ENCODE measurements around the gene MLLT1.

MLLT1 gene

DNA sequence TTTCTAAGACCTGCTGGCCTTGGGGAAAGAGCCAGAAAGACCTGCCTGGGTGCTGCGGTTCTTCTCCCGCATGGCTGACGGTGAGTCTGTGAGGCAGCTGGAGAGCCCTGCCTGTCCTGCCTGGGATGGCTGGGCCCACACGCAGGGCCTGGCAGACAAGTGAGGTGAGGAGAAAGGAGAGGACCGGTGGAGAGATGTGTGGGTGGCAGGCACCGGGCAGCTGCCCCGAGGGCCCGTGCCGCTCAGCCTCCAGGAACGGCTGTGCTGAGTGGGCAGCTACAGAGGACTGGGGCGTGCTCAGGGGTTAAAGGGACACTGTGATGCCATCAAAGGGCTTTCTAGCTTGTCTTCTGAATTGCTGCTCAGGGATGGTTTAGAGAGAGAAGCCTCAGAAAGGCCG lies 53.8 kb downstream of the MLLT1 start:
- H3K4me3 ChIP-seq (ENCODE audit: low read length): no peak overlapping the region
- no peak for DNase-seq (ENCODE audit: low read depth)
- TF ChIP-seq, protein P1, sequence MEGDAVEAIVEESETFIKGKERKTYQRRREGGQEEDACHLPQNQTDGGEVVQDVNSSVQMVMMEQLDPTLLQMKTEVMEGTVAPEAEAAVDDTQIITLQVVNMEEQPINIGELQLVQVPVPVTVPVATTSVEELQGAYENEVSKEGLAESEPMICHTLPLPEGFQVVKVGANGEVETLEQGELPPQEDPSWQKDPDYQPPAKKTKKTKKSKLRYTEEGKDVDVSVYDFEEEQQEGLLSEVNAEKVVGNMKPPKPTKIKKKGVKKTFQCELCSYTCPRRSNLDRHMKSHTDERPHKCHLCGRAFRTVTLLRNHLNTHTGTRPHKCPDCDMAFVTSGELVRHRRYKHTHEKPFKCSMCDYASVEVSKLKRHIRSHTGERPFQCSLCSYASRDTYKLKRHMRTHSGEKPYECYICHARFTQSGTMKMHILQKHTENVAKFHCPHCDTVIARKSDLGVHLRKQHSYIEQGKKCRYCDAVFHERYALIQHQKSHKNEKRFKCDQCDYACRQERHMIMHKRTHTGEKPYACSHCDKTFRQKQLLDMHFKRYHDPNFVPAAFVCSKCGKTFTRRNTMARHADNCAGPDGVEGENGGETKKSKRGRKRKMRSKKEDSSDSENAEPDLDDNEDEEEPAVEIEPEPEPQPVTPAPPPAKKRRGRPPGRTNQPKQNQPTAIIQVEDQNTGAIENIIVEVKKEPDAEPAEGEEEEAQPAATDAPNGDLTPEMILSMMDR (conservative IDR thresholded peaks at IDR 0.05; ENCODE audit: low read depth, low read length): no peak

DNA sequence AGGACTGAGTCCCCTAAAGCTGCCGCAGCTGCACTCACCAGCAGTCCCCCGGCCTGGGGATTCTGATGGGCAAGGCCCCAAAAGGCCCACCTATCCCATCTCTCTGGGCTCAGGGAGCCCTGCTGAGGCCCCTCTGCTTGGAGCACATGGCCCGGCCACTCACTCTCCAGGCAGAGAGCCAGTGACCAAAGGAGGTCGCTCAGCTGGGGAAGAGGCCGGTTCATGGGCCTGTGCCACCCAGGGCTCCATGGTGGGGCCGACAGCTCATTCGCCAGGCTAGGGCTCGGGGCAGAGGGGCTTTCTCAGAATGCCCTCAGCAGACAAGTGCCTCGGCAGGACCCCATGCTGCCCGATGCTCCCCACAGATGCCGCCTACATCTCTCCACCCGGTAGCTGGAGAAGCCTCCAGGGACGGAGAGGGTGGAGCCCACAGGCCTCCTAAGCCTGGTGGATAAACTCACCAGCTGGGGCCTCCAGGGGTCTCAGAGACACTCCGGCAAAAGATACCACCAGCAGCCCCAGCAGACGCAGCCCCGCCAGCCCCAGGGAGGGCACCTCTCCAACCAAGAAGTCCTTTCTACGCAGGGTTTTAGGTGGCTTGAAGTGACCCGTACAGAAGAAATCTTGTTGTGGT lies 54.4 kb downstream of the MLLT1 start:
- DNase-seq (ENCODE audit: low read depth): no peak
- H3K4me3 ChIP-seq (ENCODE audit: low read length): no peak overlapping the region
- TF ChIP-seq, protein P1 (conservative IDR thresholded peaks at IDR 0.05; ENCODE audit: low read depth, low read length): no peak

DNA sequence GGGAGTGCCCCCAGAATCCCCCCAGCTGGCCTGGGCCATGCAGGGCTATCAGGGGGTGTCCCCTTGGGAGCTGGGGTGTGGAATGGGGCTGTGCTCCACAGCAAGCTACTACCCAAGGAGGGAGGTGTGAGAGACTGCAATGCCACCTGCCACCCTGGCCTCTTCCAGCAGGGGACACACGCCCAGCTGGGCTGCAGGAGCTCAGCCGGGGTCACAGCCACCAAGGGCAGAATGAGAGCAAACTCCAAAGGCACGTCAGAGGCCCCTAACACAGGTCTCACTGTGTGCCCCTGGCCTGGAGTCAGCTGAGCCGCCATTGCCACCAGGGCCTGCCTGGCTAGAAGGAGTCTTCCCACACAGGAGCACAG lies 55.5 kb downstream of the MLLT1 start:
- no peak for DNase-seq (ENCODE audit: low read depth)
- H3K4me3 ChIP-seq (ENCODE audit: low read length): no peak overlapping the region

DNA sequence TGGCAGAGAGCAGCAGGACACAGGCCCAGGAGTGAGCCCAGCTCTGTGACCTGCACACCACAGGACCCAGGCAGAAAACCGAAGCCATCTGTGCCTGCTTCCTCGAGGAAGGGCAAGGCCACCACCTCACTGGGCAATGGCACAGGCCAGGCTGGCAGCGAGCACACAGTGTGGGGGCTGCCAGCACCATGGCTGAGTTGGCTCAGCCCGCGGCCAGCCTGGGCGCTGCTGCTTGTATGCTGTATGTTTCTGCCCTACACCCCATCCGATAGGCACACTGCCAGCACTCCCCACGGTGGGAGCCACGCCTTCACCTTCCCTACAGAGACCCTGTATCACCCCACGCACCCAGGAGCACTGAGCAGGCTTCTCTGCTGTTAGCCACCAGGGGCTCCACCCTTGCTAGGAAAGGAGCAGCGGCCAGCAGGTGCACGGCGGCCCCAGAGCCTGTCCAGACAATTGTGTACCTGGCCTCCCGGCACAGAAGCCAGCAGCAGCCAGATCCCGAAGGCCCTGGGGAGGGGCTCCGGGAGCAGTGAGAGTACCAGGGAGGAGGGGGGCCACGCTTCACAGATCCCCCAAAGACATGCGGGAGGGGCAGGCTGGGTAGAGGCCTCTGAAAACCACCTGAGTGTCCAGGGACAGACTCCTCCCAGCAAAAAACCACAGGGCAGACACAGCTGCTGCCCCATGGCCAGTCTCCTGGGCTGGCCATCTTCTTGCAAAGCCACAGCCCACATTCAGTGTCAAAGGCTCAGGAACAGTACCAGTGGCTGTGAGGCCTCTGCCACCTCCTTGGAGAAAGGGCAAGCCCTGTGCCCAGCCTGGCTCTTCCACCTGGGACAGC lies 56.1 kb downstream of the MLLT1 start:
- no peak for DNase-seq (ENCODE audit: low read depth)
- TF ChIP-seq, protein P1 (conservative IDR thresholded peaks at IDR 0.05; ENCODE audit: low read depth, low read length): peak; percentile 7
- no peak overlapping the region for H3K4me3 ChIP-seq (ENCODE audit: low read length)

More for the DNA sequence above, 55.5 kb downstream of the MLLT1 start:
- TF ChIP-seq, protein P1 (conservative IDR thresholded peaks at IDR 0.05; ENCODE audit: low read depth, low read length): no peak

DNA sequence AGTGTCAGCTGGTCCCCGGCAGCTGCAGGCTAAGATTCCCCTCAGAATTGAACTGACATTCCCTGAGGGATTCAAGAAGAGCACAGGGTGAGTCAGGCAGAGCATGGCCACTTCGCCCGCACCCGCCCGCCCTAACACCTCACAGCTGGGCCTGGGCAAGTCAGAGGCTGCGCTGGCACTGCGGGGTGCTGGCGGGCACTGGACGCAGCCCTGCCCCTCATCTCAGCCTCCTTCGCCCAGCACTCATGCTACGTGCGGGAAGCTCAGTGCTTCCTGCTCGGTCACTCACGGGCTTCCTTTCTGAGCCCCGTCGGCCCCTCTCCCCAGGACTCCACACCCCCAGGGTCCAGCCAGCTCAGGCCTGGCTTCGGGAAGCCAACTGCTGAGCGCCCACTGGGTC lies 56.9 kb downstream of the MLLT1 start:
- no peak overlapping the region for H3K4me3 ChIP-seq (ENCODE audit: low read length)
- TF ChIP-seq, protein P1 (conservative IDR thresholded peaks at IDR 0.05; ENCODE audit: low read depth, low read length): no peak
- DNase-seq (ENCODE audit: low read depth): no peak

GRCh38 chr19:6221878-6222746 lies 57.7 kb downstream of the MLLT1 start:
- no peak overlapping the region for H3K4me3 ChIP-seq (ENCODE audit: low read length)
- no peak for DNase-seq (ENCODE audit: low read depth)
- TF ChIP-seq, protein P1 (conservative IDR thresholded peaks at IDR 0.05; ENCODE audit: low read depth, low read length): no peak

All from retinal pigment epithelial cell (primary cell).